HG03565 (cell line): Measurements from ENCODE around the gene KLHL14.
"Not testable (repeated sequence)": the region's sequence is repeated elsewhere in the genome, so short reads cannot be mapped to it uniquely, and the experiment has no call there.

ENCODE experiments used
- ATAC-seq: cut with Tn5 transposase; IDR thresholded peaks from one replicate; pipeline ENCODE4 v1.9.1; 2021; ENCODE audit warnings: mild to moderate bottlenecking, moderate library complexity; ENCODE audit not compliant: unreplicated experiment

KLHL14 gene

DNA sequence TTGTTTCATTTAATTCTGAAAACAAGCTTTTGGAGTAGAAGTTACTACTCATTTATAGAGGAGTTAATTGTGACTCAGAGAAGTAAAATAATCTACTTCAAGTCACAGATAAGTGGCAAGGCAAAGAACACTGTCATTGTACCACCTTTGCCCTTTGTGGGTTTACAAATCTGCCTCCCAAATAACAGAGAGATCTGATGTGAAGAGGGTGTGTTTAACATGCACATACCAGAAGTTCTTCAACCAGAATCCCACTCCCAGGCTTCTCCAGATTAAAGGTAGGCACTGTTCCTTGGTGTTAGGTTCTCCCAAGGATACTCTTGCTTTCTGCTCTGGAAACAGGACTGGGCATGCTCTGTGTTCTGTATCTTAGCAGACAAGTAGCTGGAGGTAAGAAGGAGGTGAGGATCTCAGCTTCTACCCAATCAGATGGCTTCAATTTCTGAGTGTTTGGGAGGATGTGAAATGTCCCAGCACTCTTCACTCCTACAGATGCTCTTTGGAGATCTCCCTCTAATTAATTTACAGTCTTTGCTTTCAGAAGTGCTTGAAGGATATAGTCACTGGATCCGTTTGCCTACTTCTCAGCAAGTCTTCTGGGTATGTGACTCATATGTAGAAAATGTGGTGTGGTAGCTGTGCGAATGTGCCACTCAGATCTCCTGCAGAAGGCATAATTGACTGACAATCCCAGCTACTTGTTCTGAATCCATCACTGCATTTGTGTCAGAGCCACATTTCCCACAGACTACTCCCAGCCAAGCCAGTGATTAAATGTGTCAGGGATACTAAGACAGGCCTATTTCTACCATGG, 111.1 kb downstream of the KLHL14 start:
- no peak for ATAC-seq

- ATAC-seq = not testable (repeated sequence)
These were observed 118.3 kb downstream of the KLHL14 start for GRCh38 chr18:32654507-32654906.

GRCh38 chr18:32637659-32638058, 135.2 kb downstream of the KLHL14 start:
- ATAC-seq = not testable (repeated sequence)

GRCh38 chr18:32637226-32637625, 135.6 kb downstream of the KLHL14 start:
- ATAC-seq = no peak

- ATAC-seq = no peak
These were observed 137.9 kb downstream of the KLHL14 start for GRCh38 chr18:32634876-32635431.

DNA sequence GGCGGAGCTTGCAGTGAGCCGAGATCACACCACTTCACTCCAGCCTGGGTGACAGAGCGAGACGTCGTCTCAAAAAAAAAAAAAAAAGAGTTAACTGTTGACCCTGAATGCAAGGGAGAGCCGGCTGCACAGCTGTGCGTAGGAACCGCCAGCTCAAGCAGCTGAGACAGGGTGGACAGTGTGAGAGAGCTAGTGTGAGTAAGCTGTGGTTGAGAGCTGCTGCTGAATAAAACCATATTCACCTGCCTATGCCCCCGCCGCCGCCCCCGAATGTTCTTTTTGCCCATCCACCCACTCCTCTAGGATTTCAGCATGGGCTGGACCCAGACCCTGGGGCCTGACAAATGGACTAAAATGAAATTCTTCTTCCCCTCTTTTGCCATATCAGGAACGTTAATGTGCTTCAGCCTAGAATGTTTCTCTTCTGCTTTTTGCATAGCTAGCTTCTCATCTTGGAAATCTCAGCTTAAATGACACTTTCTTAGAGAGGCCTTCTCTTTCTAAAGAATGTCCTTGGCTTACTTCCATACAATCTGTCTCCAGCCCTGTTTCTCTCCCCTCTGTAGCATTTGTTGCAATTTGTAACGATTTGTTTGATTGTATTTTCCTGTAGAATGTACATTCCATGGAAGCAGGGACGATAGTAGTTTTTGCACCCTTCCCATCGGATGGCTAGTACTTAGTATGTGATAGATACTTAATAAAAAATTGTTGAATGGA, 142.7 kb downstream of the KLHL14 start:
- no peak for ATAC-seq

- ATAC-seq = no peak
These were observed 143.5 kb downstream of the KLHL14 start for GRCh38 chr18:32629292-32629691.

- no peak for ATAC-seq
These were observed 148.6 kb downstream of the KLHL14 start for GRCh38 chr18:32624182-32624723.

GRCh38 chr18:32623563-32623962, 149.3 kb downstream of the KLHL14 start:
- ATAC-seq = no peak
